Upper lobe of left lung (tissue), 4 donors: Measurements from ENCODE around the gene TNPO2.

Experiments used
- POLR2A ChIP-seq, 4 donors: fragments of 450-650 bp; IDR thresholded peaks; one replicate each; pipeline ENCODE4 v1.5.1; 2016 to 2017; ENCODE audit warnings: antibody characterized with exemption in 4 of 4, mild to moderate bottlenecking in 2 of 4
- TF ChIP-seq, protein P1 (sequence below), 6 experiments: fragments of 450-650 bp in 4 of 6; fragments of 200-600 bp in 2 of 6; sonication (generic) in 2 of 6; IDR thresholded peaks; one replicate each; pipeline ENCODE4 v1.5.1; 2016 to 2019; ENCODE audit warnings: antibody characterized with exemption in 6 of 6

DNA sequence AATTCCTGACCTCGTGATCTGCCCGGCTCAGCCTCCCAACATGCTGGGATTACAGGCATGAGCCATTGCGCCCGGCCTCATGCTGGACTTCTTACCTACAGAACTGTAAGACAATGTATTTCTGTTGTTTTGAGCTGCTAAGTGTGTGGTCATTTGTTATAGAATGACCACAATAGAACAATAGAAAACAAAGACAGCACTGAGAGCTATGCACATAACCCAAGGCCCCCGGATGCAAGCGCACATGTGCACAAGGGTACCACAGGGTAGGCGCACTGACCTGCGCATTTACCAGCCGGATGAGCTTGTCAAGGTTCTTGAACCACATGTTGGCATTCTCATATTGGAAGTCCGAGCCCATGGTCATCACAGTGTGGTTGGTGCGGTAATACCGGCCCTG is 62.8 kb downstream of the TNPO2 start:
- TF ChIP-seq, protein P1, sequence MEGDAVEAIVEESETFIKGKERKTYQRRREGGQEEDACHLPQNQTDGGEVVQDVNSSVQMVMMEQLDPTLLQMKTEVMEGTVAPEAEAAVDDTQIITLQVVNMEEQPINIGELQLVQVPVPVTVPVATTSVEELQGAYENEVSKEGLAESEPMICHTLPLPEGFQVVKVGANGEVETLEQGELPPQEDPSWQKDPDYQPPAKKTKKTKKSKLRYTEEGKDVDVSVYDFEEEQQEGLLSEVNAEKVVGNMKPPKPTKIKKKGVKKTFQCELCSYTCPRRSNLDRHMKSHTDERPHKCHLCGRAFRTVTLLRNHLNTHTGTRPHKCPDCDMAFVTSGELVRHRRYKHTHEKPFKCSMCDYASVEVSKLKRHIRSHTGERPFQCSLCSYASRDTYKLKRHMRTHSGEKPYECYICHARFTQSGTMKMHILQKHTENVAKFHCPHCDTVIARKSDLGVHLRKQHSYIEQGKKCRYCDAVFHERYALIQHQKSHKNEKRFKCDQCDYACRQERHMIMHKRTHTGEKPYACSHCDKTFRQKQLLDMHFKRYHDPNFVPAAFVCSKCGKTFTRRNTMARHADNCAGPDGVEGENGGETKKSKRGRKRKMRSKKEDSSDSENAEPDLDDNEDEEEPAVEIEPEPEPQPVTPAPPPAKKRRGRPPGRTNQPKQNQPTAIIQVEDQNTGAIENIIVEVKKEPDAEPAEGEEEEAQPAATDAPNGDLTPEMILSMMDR (IDR thresholded peaks at IDR 0.05) = no peak
- TF ChIP-seq POLR2A (IDR thresholded peaks at IDR 0.05) = no peak
